ENCODE results near the gene RELCH.

The RELCH gene

GRCh38 chr18:62337336-62337735 lies 150.3 kb downstream of the RELCH start:
- Histone ChIP-seq H3K4me1 (no peaks in the 10 kb centered on the region), H3K9me3 (no peaks in the 10 kb centered on the region), H3K4me3 (ENCODE audit: low read depth, low read length) (no peak overlapping the region), H3K27me3 (no peaks in the 10 kb centered on the region), H3K36me3 (no peaks in the 10 kb centered on the region)
- TF ChIP-seq CTCF (IDR thresholded peaks at IDR 0.05; ENCODE audit: low read depth, low read length), result no peak
- DNase-seq, result no peak

DNA sequence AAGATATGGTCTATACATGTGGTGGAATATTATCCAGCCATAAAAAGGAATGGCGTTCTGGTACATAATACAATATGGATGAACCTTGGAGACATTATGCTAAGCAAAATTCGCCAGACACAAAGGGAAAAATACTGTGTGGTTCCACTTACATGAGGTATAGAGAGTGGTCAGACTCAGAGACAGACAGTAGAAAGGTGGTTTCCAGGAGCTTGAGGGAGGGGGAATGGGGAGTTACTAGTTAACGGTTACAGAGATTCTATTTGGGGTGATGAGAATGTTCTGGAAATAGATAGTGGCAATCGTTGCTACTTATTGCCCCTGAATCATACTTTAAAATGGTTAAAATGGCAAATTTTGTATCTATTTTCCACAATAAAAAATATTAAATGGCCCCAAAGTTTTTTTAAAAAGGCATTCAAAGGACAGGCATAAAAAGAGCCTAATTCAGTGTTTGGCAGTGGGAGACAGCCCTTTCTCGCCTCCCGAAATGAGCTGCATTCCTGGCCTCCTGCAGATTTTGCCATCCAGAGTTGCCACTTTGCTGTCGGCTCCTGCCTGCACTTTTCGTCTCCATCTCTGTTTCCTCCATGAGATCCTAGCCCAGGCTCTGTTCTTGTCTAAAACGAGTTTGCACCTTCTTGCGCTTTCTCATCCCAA lies 151.5 kb downstream of the RELCH start:
- Histone ChIP-seq H3K9me3 (no peaks in the 10 kb centered on the region), H3K4me1 (no peaks in the 10 kb centered on the region), H3K36me3 (no peaks in the 10 kb centered on the region), H3K27me3 (no peaks in the 10 kb centered on the region), H3K4me3 (ENCODE audit: low read depth, low read length) (no peak overlapping the region)
- no peak for TF ChIP-seq CTCF (IDR thresholded peaks at IDR 0.05; ENCODE audit: low read depth, low read length)
- no peak for DNase-seq

DNA sequence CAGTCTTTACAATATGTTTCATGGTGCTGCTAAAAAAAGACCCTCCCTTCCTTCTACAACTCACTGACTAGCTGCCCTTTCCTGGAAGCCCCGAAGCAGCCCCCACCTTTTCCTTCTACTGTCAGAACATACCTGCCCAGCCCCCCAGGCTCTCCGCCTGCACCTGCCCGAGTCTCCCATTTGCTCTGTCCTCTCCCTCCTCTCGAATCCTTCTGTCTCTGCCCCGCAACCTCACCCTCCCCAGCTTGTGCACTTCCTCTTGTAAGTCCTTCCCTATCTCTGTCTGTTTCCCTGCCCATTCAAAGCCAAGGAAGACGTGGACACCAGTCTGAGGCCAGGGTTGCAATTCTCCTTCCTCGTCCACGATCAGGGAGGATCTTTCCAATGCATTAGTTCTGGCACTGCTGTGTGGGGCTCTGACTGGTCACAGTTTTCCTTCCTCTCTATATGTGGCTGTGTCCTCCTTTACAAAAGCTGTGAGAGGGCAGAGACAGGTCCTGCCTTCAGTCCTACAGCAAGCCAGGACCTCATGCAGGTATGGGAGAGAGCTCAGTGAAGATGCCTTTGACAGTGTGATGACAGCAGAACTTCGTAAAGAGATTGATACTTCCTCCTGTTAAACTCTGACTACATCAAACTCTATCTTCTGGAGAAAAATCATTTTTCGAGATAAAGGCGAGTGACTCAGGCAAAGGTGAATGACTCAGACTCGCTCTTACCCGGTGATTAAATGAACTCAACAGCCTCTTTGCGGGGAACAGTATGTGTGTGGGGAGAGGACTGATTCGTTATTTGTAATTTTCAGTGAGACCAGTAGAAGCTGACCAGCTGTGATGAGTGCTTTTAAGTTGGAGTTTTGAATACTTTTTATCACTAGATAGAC lies 152.3 kb downstream of the RELCH start:
- Histone ChIP-seq H3K27me3 (no peaks in the 10 kb centered on the region), H3K36me3 (no peaks in the 10 kb centered on the region), H3K4me1 (no peaks in the 10 kb centered on the region), H3K4me3 (ENCODE audit: low read depth, low read length) (no peak overlapping the region), H3K9me3 (no peaks in the 10 kb centered on the region)
- TF ChIP-seq CTCF (IDR thresholded peaks at IDR 0.05; ENCODE audit: low read depth, low read length), result no peak
- no peak for DNase-seq

GRCh38 chr18:62340996-62341395 lies 153.9 kb downstream of the RELCH start:
- no peaks in the 10 kb centered on the region for H3K36me3 ChIP-seq
- H3K4me1 ChIP-seq, result no peaks in the 10 kb centered on the region
- no peak overlapping the region for H3K4me3 ChIP-seq (ENCODE audit: low read depth, low read length)
- H3K9me3 ChIP-seq, result no peaks in the 10 kb centered on the region
- TF ChIP-seq CTCF (IDR thresholded peaks at IDR 0.05; ENCODE audit: low read depth, low read length), result no peak
- no peaks in the 10 kb centered on the region for H3K27me3 ChIP-seq
- no peak for DNase-seq

- Histone ChIP-seq H3K4me3 (ENCODE audit: low read depth, low read length) (no peak overlapping the region), H3K9me3 (no peaks in the 10 kb centered on the region), H3K4me1 (no peaks in the 10 kb centered on the region), H3K36me3 (no peaks in the 10 kb centered on the region), H3K27me3 (no peaks in the 10 kb centered on the region)
- no peak for DNase-seq
- TF ChIP-seq CTCF (IDR thresholded peaks at IDR 0.05; ENCODE audit: low read depth, low read length), result no peak
These were observed 154.4 kb downstream of the RELCH start for GRCh38 chr18:62341473-62341872.

- Histone ChIP-seq H3K4me3 (ENCODE audit: low read depth, low read length) (no peak overlapping the region), H3K36me3 (no peaks in the 10 kb centered on the region)
- TF ChIP-seq CTCF (IDR thresholded peaks at IDR 0.05; ENCODE audit: low read depth, low read length), result no peak
These were observed 155.8 kb downstream of the RELCH start for GRCh38 chr18:62342884-62343283.

More at GRCh38 chr18:62342884-62343283, 155.8 kb downstream of the RELCH start:
- no peaks in the 10 kb centered on the region for H3K27me3 ChIP-seq
- H3K9me3 ChIP-seq, result no peaks in the 10 kb centered on the region
- no peak for DNase-seq
- no peaks in the 10 kb centered on the region for H3K4me1 ChIP-seq

Data from BE2C (cell line).